WTC11 (cell line): Measurements from ENCODE around the gene CELF1. TPM values are rescaled to one million over a fixed set of nuclear protein-coding genes. Genes with fewer than 3 reads are reported as not detected.

Experiments
- ATAC-seq: fragments of 200-7000 bp; cut with Tn5 transposase; 2 replicates; pipeline ENCODE4 v1.10.0; 2021; ENCODE audit warnings: mild to moderate bottlenecking, moderate library complexity
- CTCF ChIA-PET: fragments of 300-600 bp; sonication (Branson Sonifier 250); formaldehyde crosslinking; loops from one replicate; lab custom pipeline; 2021; ENCODE audit warnings: antibody characterized with exemption; lab: Charles Lee
- POLR2A ChIA-PET: fragments of 350-600 bp; sonication (Branson Sonifier 250); formaldehyde crosslinking; loops from one replicate; lab custom pipeline; 2021; ENCODE audit warnings: antibody characterized with exemption; lab: Charles Lee
- DNase-seq: peaks from one replicate; pipeline ENCODE4 v3.0.0; 2021; ENCODE audit warnings: low spot score
- H3K27ac Mint-ChIP-seq: 2 replicates; pipeline ENCODE4 v1.8.0; 2021; ENCODE audit warnings: mixed read lengths
- H3K27me3 Mint-ChIP-seq: 2 replicates; pipeline ENCODE4 v1.8.0; 2021; ENCODE audit warnings: low read depth, mild to moderate bottlenecking, moderate library complexity, mixed read lengths
- H3K36me3 Mint-ChIP-seq: 2 replicates; pipeline ENCODE4 v1.8.0; 2021; ENCODE audit warnings: mixed read lengths
- H3K4me1 Mint-ChIP-seq: 2 replicates; pipeline ENCODE4 v1.8.0; 2022; ENCODE audit warnings: mixed read lengths
- H3K4me3 Mint-ChIP-seq: 2 replicates; pipeline ENCODE4 v1.8.0; 2021; ENCODE audit warnings: mild to moderate bottlenecking, moderate library complexity, mixed read lengths
- H3K9me3 Mint-ChIP-seq: 2 replicates; pipeline ENCODE4 v1.8.0; 2021; ENCODE audit warnings: mixed read lengths
- CREB1 ChIP-seq: sonication (generic); formaldehyde crosslinking; IDR thresholded peaks from 2 replicates; pipeline ENCODE4 v1.8.0; 2023; ENCODE audit warnings: mild to moderate bottlenecking, missing genetic modification reagents
- CREM ChIP-seq: sonication (generic); formaldehyde crosslinking; IDR thresholded peaks from 2 replicates; pipeline ENCODE4 v1.8.1; 2022; ENCODE audit warnings: mild to moderate bottlenecking, missing genetic modification reagents, moderate library complexity
- E2F4 ChIP-seq: sonication (generic); formaldehyde crosslinking; IDR thresholded peaks from 2 replicates; pipeline ENCODE4 v1.8.1; 2022; ENCODE audit warnings: low read depth, mild to moderate bottlenecking, moderate library complexity, missing genetic modification reagents, borderline replicate concordance
- ERG ChIP-seq: fragments of 250-450 bp; sonication (Bioruptor Pico); IDR thresholded peaks from 2 replicates; pipeline ENCODE4 v1.8.0; 2021; ENCODE audit warnings: mild to moderate bottlenecking
- ESRRA ChIP-seq: sonication (generic); formaldehyde crosslinking; IDR thresholded peaks from 2 replicates; pipeline ENCODE4 v1.8.1; 2022; ENCODE audit warnings: mild to moderate bottlenecking, missing genetic modification reagents, borderline replicate concordance
- GABPB1 ChIP-seq: sonication (generic); formaldehyde crosslinking; IDR thresholded peaks from 2 replicates; pipeline ENCODE4 v1.8.1; 2023; ENCODE audit warnings: mild to moderate bottlenecking, missing genetic modification reagents
- IRF1 ChIP-seq: sonication (generic); formaldehyde crosslinking; IDR thresholded peaks from 2 replicates; pipeline ENCODE4 v1.8.0; 2023; ENCODE audit warnings: missing genetic modification reagents
- JAZF1 ChIP-seq: fragments of 250-450 bp; sonication (Bioruptor Pico); IDR thresholded peaks from 2 replicates; pipeline ENCODE4 v1.9.0; 2021; ENCODE audit warnings: moderate library complexity, mild to moderate bottlenecking, inconsistent platforms
- MXD4 ChIP-seq: fragments of 250-450 bp; sonication (Bioruptor Pico); IDR thresholded peaks from 2 replicates; pipeline ENCODE4 v1.8.0; 2021; ENCODE audit warnings: mild to moderate bottlenecking, moderate library complexity, borderline replicate concordance
- MYBL2 ChIP-seq: sonication (generic); formaldehyde crosslinking; IDR thresholded peaks from 2 replicates; pipeline ENCODE4 v1.8.1; 2023; ENCODE audit warnings: mild to moderate bottlenecking, moderate library complexity, missing genetic modification reagents
- PRRX2 ChIP-seq: fragments of 250-450 bp; sonication (Bioruptor Pico); IDR thresholded peaks from 2 replicates; pipeline ENCODE4 v1.8.0; 2021; ENCODE audit warnings: mild to moderate bottlenecking
- SMAD4 ChIP-seq: sonication (generic); formaldehyde crosslinking; IDR thresholded peaks from 2 replicates; pipeline ENCODE4 v1.8.0; 2022; ENCODE audit warnings: mild to moderate bottlenecking, missing genetic modification reagents
- TCF7 ChIP-seq: sonication (generic); formaldehyde crosslinking; IDR thresholded peaks from 2 replicates; pipeline ENCODE4 v1.8.0; 2022; ENCODE audit warnings: mild to moderate bottlenecking, low read depth, missing genetic modification reagents, moderate library complexity
- TEAD4 ChIP-seq: sonication (generic); formaldehyde crosslinking; IDR thresholded peaks from 2 replicates; pipeline ENCODE4 v1.8.0; 2022; ENCODE audit warnings: mild to moderate bottlenecking, missing genetic modification reagents
- ZBTB21 ChIP-seq: sonication (generic); formaldehyde crosslinking; IDR thresholded peaks from 2 replicates; pipeline ENCODE4 v1.8.1; 2023; ENCODE audit warnings: mild to moderate bottlenecking, missing genetic modification reagents, borderline replicate concordance
- ZMAT4 ChIP-seq: fragments of 250-450 bp; sonication (Bioruptor Pico); IDR thresholded peaks from 2 replicates; pipeline ENCODE4 v1.9.0; 2021; ENCODE audit warnings: mild to moderate bottlenecking
- ZNF121 ChIP-seq: sonication (generic); formaldehyde crosslinking; IDR thresholded peaks from 2 replicates; pipeline ENCODE4 v1.8.0; 2023; ENCODE audit warnings: missing genetic modification reagents
- ZNF671 ChIP-seq: fragments of 250-450 bp; sonication (Bioruptor Pico); IDR thresholded peaks from 2 replicates; pipeline ENCODE4 v1.8.0; 2021; ENCODE audit warnings: mild to moderate bottlenecking
- total RNA-seq: library from RNA; stranded (reverse); gene quantifications from 3 replicates; pipeline ENCODE4 v1.2.3, GENCODE V29; 2021
- TF ChIP-seq, protein P1 (sequence below): fragments of 250-450 bp; sonication (Bioruptor Pico); IDR thresholded peaks from 2 replicates; pipeline ENCODE4 v2.1.2; 2022; ENCODE audit warnings: mild to moderate bottlenecking, moderate library complexity
- TF ChIP-seq, protein P2 (sequence below): fragments of 250-450 bp; sonication (Bioruptor Pico); IDR thresholded peaks from 2 replicates; pipeline ENCODE4 v1.9.0; 2021; ENCODE audit warnings: moderate library complexity, mild to moderate bottlenecking, inconsistent platforms, borderline replicate concordance

The CELF1 gene
- total RNA-seq, 1 experiment from 2014 or later: 177 TPM

- peak overlapping the region; percentile 97 for H3K27ac Mint-ChIP-seq
- peak overlapping the region; percentile 30 for H3K4me3 Mint-ChIP-seq
These were observed 44.5 kb downstream of the CELF1 start for GRCh38 chr11:47508240-47508957.

GRCh38 chr11:47507563-47508239, 45.2 kb downstream of the CELF1 start:
- ATAC-seq: no peak
- ChIA-PET CTCF (no interaction called here), POLR2A (no interaction called here)
- H3K36me3 Mint-ChIP-seq: peaks cover 7% of the 10 kb centered on the region; the same call in 1 of the 2 replicates
- no peaks in the 10 kb centered on the region for H3K27me3 Mint-ChIP-seq
- TF ChIP-seq CREM (CRISPR knock-in tag): no peak
- no peak for TF ChIP-seq IRF1 (CRISPR knock-in tag)
- no peak for TF ChIP-seq ZBTB21
- TF ChIP-seq ZMAT4 (CRISPR knock-in tag): no peak
- TF ChIP-seq, all 79 proteins: peak for 0
- Mint-ChIP-seq H3K4me3 (peak overlapping the region; percentile 4), H3K4me1 (peaks cover 68% of the 10 kb centered on the region), H3K27ac (peak overlapping the region; percentile 97), H3K9me3 (no peaks in the 10 kb centered on the region)
- DNase-seq: no peak

More at GRCh38 chr11:47508240-47508957, 44.5 kb downstream of the CELF1 start:
- ChIA-PET POLR2A (no interaction called here), CTCF (interaction anchor here (0.9 kb wide), 1 partner anchor 43 kb away, joined by 3 read pairs; no protein-coding TSS in a partner anchor)
- Mint-ChIP-seq H3K36me3 (peaks cover 7% of the 10 kb centered on the region; the same call in 1 of the 2 replicates), H3K27me3 (no peaks in the 10 kb centered on the region), H3K9me3 (no peaks in the 10 kb centered on the region), H3K4me1 (peaks cover 68% of the 10 kb centered on the region)
- peak; percentile 75 for ATAC-seq
- no peak for DNase-seq
- TF ChIP-seq, protein P1, sequence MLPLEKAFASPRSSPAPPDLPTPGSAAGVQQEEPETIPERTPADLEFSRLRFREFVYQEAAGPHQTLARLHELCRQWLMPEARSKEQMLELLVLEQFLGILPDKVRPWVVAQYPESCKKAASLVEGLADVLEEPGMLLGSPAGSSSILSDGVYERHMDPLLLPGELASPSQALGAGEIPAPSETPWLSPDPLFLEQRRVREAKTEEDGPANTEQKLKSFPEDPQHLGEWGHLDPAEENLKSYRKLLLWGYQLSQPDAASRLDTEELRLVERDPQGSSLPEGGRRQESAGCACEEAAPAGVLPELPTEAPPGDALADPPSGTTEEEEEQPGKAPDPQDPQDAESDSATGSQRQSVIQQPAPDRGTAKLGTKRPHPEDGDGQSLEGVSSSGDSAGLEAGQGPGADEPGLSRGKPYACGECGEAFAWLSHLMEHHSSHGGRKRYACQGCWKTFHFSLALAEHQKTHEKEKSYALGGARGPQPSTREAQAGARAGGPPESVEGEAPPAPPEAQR: no peak
- TF ChIP-seq ZBTB21 (no peak), ESRRA (no peak), CREB1 (CRISPR knock-in tag) (no peak), GABPB1 (CRISPR knock-in tag) (no peak), SMAD4 (no peak), TCF7 (CRISPR knock-in tag) (no peak), MYBL2 (CRISPR knock-in tag) (no peak), ZNF671 (CRISPR knock-in tag) (no peak)

GRCh38 chr11:47506795-47507562, 46.0 kb downstream of the CELF1 start:
- no peak for ATAC-seq
- Mint-ChIP-seq H3K27ac (peak overlapping the region; percentile 97), H3K9me3 (no peaks in the 10 kb centered on the region), H3K27me3 (no peaks in the 10 kb centered on the region), H3K4me1 (peaks cover 70% of the 10 kb centered on the region), H3K4me3 (no peak overlapping the region), H3K36me3 (peaks cover 7% of the 10 kb centered on the region; the same call in 1 of the 2 replicates)
- TF ChIP-seq ZNF121 (CRISPR knock-in tag) (no peak), ZMAT4 (CRISPR knock-in tag) (no peak), E2F4 (no peak), JAZF1 (no peak), CREM (CRISPR knock-in tag) (no peak), MXD4 (no peak), ERG (CRISPR knock-in tag) (no peak), PRRX2 (CRISPR knock-in tag) (no peak), TEAD4 (CRISPR knock-in tag) (no peak)
- TF ChIP-seq, protein P2, sequence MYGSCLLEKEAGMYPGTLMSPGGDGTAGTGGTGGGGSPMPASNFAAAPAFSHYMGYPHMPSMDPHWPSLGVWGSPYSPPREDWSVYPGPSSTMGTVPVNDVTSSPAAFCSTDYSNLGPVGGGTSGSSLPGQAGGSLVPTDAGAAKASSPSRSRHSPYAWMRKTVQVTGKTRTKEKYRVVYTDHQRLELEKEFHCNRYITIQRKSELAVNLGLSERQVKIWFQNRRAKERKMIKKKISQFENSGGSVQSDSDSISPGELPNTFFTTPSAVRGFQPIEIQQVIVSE (CRISPR knock-in tag): no peak
- ChIA-PET CTCF (no interaction called here), POLR2A (interaction anchor here (0.6 kb wide), 1 partner anchor 53 kb away, joined by 5 read pairs; no protein-coding TSS in a partner anchor)
- DNase-seq: no peak
